Natural killer cell (primary cell): Measurements from ENCODE around the gene LYZL1. TPM values are rescaled to one million over a fixed set of nuclear protein-coding genes. Genes with fewer than 3 reads are reported as not detected.
"Not testable (repeated sequence)": the region's sequence is repeated elsewhere in the genome, so short reads cannot be mapped to it uniquely, and the experiment has no call there.

ENCODE experiments used
- ATAC-seq, 3 donors: fragments of 150-1000 bp in 2 of 3; fragments of 200-7000 bp in 1 of 3; cut with Tn5 transposase; 1 replicate in 1 of 3; 2 replicates in 2 of 3; pipeline ENCODE4 v1.10.0; 2021; ENCODE audit warnings: mild to moderate bottlenecking in 2 of 3, moderate library complexity in 2 of 3
- DNase-seq, 2 donors: peaks; one replicate each; pipeline versions ENCODE4 v3.0.0 to v3.0.0-alpha.2; 2013 to 2021; ENCODE audit warnings: mixed read lengths in 1 of 2
- H3K27ac ChIP-seq: one replicate; pipeline ENCODE4 v1.5.1; 2013; ENCODE audit warnings: mild to moderate bottlenecking, low read length
- H3K27me3 ChIP-seq: one replicate; pipeline ENCODE4 v1.6.1; 2013; ENCODE audit warnings: low read length; ENCODE audit not compliant: control insufficient read depth, insufficient read depth
- H3K36me3 ChIP-seq: one replicate; pipeline ENCODE4 v1.6.1; 2013; ENCODE audit warnings: low read length; ENCODE audit not compliant: control insufficient read depth, insufficient read depth
- H3K4me1 ChIP-seq: one replicate; pipeline ENCODE4 v1.6.1; 2013; ENCODE audit warnings: low read length; ENCODE audit not compliant: control insufficient read depth, insufficient read depth
- H3K4me3 ChIP-seq: one replicate; pipeline ENCODE4 v1.5.1; 2013; ENCODE audit warnings: low read length
- H3K9me3 ChIP-seq: one replicate; pipeline ENCODE4 v1.6.1; 2013; ENCODE audit warnings: low read length; ENCODE audit not compliant: control insufficient read depth, insufficient read depth
- H3K27ac Mint-ChIP-seq, 2 donors: one replicate each; pipeline ENCODE4 v1.8.0; 2022; ENCODE audit warnings: mild to moderate bottlenecking in 2 of 2, mixed read lengths in 2 of 2, moderate library complexity in 1 of 2
- H3K27me3 Mint-ChIP-seq, 2 donors: one replicate each; pipeline ENCODE4 v1.8.0; 2022; ENCODE audit warnings: low read depth in 2 of 2, mixed read lengths in 2 of 2
- H3K36me3 Mint-ChIP-seq: one replicate; pipeline ENCODE4 v1.8.0; 2022; ENCODE audit warnings: mixed read lengths
- H3K4me1 Mint-ChIP-seq, 2 donors: one replicate each; pipeline ENCODE4 v1.8.0; 2022; ENCODE audit warnings: mixed read lengths in 2 of 2
- H3K4me3 Mint-ChIP-seq: one replicate; pipeline ENCODE4 v1.8.0; 2022; ENCODE audit warnings: mild to moderate bottlenecking, moderate library complexity, mixed read lengths
- H3K9me3 Mint-ChIP-seq, 2 donors: one replicate each; pipeline ENCODE4 v1.8.0; 2022; ENCODE audit warnings: mixed read lengths in 2 of 2
- CTCF ChIP-seq: fragments of 200-600 bp; IDR thresholded peaks from one replicate; pipeline ENCODE4 v1.8.0; 2022; ENCODE audit warnings: antibody characterized with exemption
- WGBS: methylation state at CpG from one replicate; pipeline ENCODE4 v1.1.7; 2013; ENCODE audit warnings: missing lambda C conversion rate; ENCODE audit not compliant: insufficient coverage; 5-methylcytosine and 5-hydroxymethylcytosine counted together
- intact Hi-C: fragments of 100-400 bp; cut with micrococcal nuclease; formaldehyde crosslinking; loops from one replicate; pipeline ENCODE4 v1.14.2; 2022
- total RNA-seq, 4 donors: library from RNA; stranded (reverse); fragments of 120-200 nt in 1 of 4; gene quantifications; one replicate each; pipeline versions ENCODE4 v1.2.3 to v1.2.4, GENCODE V29; 2013 to 2022

The LYZL1 gene
- total RNA-seq, 3 donors from 2014 or later (not counting 1 experiment from before 2014, with no cell fraction given) = not detected

- 77% methylated on average over 2 of the region's 3 CpGs for WGBS
- Mint-ChIP-seq H3K27me3 (peaks cover 18 to 19% of the 10 kb centered on the region in 2 donors), H3K4me3 (no peak overlapping the region), H3K4me1 (peaks cover 0 to 4% of the 10 kb centered on the region in 2 donors), H3K36me3 (peaks cover 4% of the 10 kb centered on the region), H3K9me3 (peaks cover 1 to 2% of the 10 kb centered on the region in 2 donors), H3K27ac (no peak overlapping the region)
- no peak for ATAC-seq
- Histone ChIP-seq H3K27ac (no peak overlapping the region), H3K36me3 (no peaks in the 10 kb centered on the region), H3K4me3 (no peak overlapping the region), H3K27me3 (no peaks in the 10 kb centered on the region), H3K9me3 (no peaks in the 10 kb centered on the region), H3K4me1 (no peaks in the 10 kb centered on the region)
- TF ChIP-seq CTCF = no peak
- DNase-seq = no peak
- intact Hi-C loops = loop anchor here (10.0 kb wide), 1 partner anchor 682 kb away; no protein-coding TSS in a partner anchor
These were observed 17.8 kb downstream of the LYZL1 start for GRCh38 chr10:29306688-29307087.

- not testable (repeated sequence) for H3K27me3 ChIP-seq, H3K36me3 ChIP-seq, H3K4me3 Mint-ChIP-seq, H3K4me3 ChIP-seq, H3K4me1 ChIP-seq, H3K36me3 Mint-ChIP-seq, H3K9me3 ChIP-seq, H3K4me1 Mint-ChIP-seq, ATAC-seq, H3K27ac Mint-ChIP-seq, H3K9me3 Mint-ChIP-seq, DNase-seq, H3K27ac ChIP-seq
- H3K27me3 Mint-ChIP-seq = peaks cover 4 to 16% of the 10 kb centered on the region in 2 donors
- intact Hi-C loops = loop anchor here (10.0 kb wide), 1 partner anchor 683 kb away; no protein-coding TSS in a partner anchor
- 83% methylated on average over 11 of the region's 11 CpGs for WGBS
These were observed 19.3 kb downstream of the LYZL1 start for GRCh38 chr10:29308142-29308541.

GRCh38 chr10:29309465-29309864 is 20.6 kb downstream of the LYZL1 start:
- WGBS = 67% methylated on average over 3 of the region's 3 CpGs
- no peaks in the 10 kb centered on the region for H3K9me3 Mint-ChIP-seq

DNA sequence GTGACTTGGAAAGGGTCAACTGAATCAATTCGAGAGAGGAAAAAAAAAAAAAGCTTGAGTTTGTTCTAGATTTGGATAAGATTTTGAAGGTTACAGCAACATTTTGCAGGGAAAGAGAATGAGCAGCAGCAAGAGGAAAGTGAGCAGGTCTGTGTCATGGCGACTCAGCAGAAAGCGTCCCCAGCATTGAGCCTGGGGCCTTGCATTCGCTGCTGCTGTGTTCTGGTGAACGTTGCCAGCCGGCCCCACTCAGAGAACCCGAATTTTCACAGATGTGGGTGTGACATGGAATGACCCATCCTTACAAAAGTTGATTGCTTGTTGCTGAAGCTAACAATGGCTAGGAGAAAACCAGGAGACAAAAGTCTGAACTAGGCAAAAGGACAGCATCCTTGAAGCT is 21.6 kb downstream of the LYZL1 start:
- H3K27me3 ChIP-seq, H3K9me3 ChIP-seq, ATAC-seq, H3K27me3 Mint-ChIP-seq, H3K27ac ChIP-seq, H3K4me3 Mint-ChIP-seq, H3K36me3 Mint-ChIP-seq, H3K4me1 Mint-ChIP-seq, H3K27ac Mint-ChIP-seq, intact Hi-C loops, DNase-seq, H3K4me1 ChIP-seq, H3K36me3 ChIP-seq, H3K9me3 Mint-ChIP-seq, H3K4me3 ChIP-seq: not testable (repeated sequence)
- 35% methylated on average over 7 of the region's 7 CpGs for WGBS

More at GRCh38 chr10:29309465-29309864, 20.6 kb downstream of the LYZL1 start:
- Mint-ChIP-seq H3K27ac (no peak overlapping the region), H3K27me3 (peaks cover 0 to 10% of the 10 kb centered on the region in 2 donors), H3K4me3 (no peak overlapping the region), H3K36me3 (no peaks in the 10 kb centered on the region), H3K4me1 (peaks cover 0 to 4% of the 10 kb centered on the region in 2 donors)
- H3K36me3 ChIP-seq = no peaks in the 10 kb centered on the region
- ATAC-seq (no peak), DNase-seq (no peak)
- no peak for TF ChIP-seq CTCF
- no peaks in the 10 kb centered on the region for H3K9me3 ChIP-seq
- H3K27ac ChIP-seq = no peak overlapping the region
- H3K4me3 ChIP-seq = no peak overlapping the region
- H3K27me3 ChIP-seq = no peaks in the 10 kb centered on the region
- no peaks in the 10 kb centered on the region for H3K4me1 ChIP-seq
- intact Hi-C loops = loop anchor here (10.0 kb wide), 1 partner anchor 685 kb away; no protein-coding TSS in a partner anchor
